Right renal pelvis (tissue), 4 donors: ENCODE measurements around the gene GSX1. TPM values are rescaled to one million over a fixed set of nuclear protein-coding genes. Genes with fewer than 3 reads are reported as not detected.
A peak's percentile ranks its signal among the peaks of the same experiment; 100 is the strongest.
"Not testable (repeated sequence)": the region's sequence is repeated elsewhere in the genome, so short reads cannot be mapped to it uniquely, and the experiment has no call there.

Experiments used
- DNase-seq, 4 donors: peaks; one replicate each; pipeline ENCODE4 v3.0.0-alpha.2; 2013; ENCODE audit warnings: low read depth in 4 of 4, low spot score in 3 of 4, missing footprints in 1 of 4
- polyA plus RNA-seq, 4 donors: library from polyadenylated mRNA; unstranded; fragments of 120-200 nt; gene quantifications; one replicate each; pipeline ENCODE4 v1.2.1, GENCODE V29; 2013; ENCODE audit not compliant: insufficient read length in 4 of 4

Gene GSX1
- polyA plus RNA-seq, 4 donors, result not detected

DNA sequence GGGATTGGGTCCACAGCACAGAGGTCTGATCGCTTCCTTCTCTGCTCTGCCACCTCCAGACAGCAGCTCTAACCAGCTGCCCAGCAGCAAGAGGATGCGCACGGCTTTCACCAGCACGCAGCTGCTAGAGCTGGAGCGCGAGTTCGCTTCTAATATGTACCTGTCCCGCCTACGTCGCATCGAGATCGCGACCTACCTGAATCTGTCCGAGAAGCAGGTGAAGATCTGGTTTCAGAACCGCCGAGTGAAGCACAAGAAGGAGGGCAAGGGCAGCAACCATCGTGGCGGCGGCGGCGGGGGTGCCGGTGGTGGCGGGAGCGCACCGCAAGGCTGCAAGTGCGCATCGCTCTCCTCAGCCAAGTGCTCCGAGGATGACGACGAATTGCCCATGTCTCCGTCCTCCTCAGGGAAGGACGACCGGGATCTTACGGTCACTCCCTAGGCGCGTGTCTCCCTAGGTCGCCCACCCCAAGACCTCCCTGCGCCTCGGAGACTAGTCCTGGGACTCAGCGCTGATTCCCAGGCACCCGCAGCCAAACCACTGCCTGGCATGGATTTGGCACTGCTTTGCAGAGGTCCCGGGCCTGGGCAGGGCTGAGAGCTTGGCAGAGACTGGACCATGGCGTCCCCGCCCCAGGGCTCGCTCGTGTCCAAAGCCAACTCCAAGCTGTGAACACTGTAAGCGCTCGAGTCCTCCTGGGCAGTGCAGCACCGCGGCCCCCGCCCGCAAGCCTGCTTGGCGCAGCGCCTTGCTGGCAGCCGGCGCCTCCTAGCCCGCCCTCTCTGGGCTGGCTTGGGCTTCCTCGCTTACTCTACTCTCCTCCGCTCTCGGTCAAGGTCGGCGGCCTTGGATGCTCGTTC is 1.5 kb downstream of the GSX1 start:
- no peak for DNase-seq

DNA sequence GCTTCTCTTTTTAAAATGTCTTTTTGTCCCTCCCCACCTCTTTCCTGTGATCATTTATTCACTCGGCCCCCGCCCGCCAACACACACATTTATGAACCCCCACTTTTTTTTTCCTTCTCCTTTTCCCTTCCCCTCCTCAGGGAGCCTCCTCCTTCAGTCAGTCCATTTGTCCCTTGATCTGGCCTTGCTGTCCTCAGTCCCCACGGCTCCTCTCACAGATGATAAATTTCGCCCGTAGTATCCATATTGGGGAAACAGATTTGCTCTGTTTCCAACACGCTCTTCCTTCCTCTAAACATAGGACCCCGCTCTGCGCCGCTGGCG is 2.0 kb downstream of the GSX1 start:
- no peak for DNase-seq

DNA sequence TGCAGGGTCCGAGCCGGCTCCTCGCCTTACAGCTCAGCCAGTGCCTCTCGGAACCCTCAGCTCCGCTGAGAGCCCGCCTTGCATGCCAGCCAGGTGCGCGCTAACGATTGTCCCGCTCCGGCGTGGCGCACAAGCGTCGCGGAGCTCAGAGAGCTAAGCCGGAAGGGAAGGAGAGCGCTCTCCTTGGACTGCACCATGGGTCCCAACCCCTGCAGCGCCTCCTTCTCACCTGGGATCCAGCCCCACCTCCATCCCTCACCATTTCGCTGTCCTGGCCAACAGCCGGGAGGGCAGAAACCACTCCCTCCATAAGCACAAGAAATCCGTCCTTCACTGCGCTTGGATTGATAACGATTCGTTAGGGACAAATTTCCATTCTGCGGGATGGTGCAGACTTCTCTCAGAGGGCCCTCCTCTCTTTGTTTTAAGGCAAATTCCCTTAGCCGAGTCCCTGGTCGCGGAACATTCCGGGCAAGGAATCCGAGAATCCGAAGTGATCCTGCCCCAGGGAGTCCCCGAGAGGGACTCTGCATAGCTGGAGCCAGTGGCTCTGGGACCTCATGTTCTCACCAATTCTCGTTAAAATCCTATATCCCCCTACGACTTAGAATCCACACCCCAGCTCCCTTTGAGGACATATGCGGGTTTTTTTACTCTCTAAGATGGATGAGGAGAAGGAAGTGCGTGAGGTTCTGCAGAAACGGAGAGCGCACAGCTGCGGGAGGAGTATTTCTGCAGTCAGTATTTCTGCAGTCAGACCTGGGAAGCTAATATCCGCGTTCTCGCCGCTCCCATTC is 2.8 kb downstream of the GSX1 start:
- DNase-seq, result no peak

DNA sequence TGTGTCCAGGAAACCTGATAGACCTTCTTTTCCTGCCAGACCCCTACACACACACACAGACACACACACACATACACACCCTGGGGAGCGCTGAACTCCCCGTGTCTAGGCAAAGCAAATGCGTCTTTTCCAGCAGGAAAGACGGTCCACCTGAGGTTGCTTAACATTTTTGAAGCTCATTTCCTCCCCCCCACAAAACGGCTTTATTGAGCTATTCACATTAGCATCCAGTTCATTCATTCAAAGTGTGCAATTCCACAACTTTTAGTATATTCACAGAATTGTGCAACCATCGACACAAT is 3.4 kb downstream of the GSX1 start:
- no peak for DNase-seq

DNA sequence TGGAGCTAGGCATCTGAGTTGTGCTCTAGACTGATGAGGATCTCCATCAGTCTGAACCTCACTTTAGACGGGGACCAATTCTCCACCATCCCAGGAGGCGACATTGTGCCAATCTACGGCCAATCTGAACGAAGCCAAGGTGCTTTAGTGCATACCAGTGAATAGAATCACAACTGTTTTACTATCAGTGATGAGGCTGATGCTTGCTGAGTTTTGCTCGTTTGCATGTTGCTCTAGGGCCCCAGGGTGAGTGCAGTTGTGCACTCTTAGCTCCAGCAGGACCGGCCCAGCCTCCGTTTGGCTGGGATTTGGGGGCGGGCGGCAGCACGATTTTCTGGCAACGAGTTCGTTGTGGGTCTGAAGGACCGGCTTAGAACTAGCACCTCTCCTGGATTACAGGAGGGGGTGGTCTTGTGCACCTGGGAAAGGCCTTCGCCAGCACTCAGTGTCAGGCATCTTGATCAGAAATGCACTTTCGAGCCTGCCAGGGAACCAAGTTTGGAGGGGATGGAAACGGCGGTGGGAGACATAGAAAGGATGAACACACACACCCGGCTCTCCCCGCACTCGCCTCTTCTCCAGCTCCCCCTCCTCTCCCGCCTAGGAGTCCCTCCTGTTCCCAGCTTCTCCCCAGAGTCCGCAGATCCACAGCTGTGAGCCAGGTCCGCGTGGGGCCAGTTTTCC is 4.4 kb downstream of the GSX1 start:
- no peak for DNase-seq

DNA sequence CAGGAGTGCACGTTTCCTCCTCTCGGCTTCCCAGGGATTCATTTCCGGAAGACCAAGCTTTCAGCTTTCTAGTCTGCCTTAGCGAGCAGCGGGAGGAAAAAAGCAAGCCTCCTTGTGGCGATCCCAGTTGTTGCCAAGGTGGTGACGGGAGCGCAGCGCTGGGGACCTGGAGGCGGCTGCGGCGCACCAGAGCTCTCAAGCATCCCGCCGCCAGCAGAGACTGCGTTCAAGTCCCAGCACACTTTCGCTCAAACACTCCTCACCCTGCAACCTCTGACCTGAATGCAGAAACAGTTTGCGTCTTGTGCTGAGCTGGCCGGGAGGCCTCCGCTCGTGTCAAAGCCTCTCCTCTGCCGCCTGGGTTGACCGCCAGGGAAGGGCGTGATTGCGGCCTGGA is 4.9 kb downstream of the GSX1 start:
- DNase-seq, result peak in 1 of 4 donors; percentile 16

DNA sequence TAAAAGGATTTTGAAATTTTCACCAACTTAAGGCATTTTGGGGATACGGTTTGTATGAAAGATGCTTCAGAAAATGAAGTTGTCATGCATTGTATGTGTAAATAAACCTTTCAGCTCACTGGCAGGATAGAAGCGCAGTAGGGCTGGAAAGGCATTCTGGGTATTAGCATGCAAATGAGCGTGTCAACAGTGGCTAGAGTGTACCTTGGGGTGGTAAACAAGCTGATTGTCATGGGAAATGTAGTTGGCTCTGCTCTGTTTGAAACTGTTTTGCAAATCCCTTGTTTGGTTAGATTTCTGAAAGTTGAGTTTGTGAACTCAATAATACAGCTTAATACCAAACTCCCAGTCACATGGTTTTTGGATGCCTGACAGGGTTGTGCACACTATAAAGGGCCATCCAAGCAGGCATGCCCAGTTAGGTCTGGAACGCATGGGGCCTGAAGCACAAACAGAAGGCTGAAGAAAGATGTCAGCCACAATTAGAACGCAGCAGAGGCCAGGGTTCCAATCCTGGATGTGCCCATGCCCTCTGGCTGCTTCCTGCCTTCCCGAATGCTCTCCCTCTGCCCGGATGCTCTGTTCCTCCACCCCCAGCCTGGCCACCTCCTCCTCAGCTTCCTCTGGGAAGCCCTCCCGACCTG is 14.6 kb downstream of the GSX1 start:
- DNase-seq, result no peak

DNA sequence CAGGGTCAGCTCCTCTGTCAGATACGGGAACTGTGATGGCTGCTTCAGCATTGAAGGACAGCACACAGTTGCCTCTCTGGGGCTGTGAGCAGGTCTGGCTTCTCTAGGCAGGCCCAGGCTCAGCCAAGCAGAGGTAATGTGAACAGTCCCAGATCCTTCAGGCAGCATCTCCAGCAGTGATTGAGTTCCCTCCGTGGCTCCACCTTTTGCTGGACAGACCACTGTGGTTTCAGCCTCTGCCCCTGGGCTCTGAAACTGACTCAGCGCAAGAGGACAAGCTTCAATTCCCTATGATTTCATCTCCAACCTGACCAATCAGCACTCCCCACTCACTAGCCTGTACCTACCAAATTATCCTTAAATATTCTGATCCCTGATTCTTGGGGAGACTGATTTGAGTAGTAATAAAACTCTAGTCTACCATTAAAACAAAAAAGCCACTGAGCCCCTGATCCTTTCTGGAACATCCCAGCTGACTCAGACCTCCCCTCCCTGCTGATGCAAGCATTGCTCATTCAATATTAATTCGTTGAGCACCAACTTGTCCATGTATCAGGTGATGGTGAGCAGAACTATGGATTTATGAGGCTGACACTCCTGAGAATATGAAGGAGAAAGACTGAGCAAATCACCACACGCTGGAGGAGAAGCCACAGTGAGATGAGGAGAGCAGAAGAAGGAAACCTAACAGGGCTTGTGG is 16.7 kb downstream of the GSX1 start:
- DNase-seq, result no peak

DNA sequence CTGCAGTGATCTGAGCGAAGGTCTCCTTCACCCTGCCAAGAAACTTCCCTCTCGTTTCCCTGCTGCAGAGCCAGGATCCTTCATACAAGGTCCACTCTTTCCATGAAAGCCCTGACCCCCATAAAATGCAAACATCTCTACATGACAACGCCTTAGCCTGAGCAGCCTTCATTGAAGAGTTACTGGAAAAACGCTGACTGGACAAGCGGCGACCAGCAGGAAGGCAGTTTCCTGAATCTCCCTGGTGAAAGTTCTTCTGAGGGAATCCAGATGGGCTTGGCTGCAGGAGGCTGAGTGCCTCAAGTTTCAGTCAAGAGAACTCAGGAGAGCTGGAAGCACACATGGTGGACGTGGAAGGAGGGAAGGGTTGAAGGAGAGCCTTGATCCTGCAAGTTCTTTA is 17.7 kb downstream of the GSX1 start:
- DNase-seq, result no peak

DNA sequence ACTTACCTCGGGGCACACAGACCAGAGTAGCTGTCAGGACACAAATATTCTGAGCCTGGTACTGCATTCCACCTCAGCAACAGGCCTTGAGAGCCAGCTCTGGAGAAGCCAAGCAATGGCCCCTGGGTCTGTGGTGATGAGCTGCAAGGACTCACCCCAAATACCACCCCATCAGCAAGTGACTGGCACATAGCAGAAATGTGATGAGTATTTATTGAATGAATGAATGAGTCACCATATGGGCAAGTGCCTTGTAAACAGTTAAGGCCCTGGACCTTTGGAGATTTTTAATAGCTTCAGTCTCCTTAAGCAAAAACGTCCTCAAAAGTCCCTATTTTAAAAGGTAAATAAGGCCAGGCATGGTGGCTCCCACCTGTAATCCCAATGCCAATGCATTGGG is 18.2 kb downstream of the GSX1 start:
- no peak for DNase-seq

DNA sequence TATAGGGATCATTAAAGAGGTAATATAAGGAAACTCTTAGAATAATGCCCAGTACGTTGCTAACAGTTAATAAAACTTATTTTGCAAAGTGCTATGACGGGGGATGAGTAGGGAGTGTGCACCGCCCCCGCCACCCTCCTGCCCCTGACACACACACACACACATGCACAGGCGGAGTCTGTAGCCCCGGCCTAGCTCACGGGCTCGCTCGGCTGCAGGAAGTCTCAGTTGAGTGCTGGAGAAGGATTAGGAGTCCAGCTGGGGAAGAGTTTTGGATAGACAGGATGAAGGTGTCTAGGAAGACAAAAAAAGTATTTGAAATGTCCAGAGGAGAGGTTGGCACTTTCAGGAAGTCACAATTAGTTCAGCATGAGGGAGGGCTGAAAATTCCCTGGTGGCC is 21.5 kb downstream of the GSX1 start:
- DNase-seq, result no peak

DNA sequence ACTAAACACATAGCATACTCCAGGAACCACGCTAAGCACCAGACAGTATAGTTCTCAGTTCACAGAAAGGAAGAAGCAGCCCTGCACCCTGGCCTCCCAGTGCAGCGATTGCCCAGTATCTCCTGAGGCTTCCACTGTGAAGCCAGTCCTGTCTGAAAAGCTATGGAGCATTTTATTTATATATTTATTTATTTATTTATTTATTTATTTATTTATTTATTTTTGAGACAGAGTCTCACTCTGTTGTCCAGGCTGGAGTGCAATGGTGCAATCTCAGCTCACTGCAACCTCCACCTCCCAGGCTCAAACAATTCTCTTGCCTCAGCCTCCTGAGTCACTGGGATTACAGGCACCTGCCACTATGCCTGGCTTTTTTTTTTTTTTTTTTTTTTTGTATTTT is 25.5 kb downstream of the GSX1 start:
- not testable (repeated sequence) for DNase-seq

DNA sequence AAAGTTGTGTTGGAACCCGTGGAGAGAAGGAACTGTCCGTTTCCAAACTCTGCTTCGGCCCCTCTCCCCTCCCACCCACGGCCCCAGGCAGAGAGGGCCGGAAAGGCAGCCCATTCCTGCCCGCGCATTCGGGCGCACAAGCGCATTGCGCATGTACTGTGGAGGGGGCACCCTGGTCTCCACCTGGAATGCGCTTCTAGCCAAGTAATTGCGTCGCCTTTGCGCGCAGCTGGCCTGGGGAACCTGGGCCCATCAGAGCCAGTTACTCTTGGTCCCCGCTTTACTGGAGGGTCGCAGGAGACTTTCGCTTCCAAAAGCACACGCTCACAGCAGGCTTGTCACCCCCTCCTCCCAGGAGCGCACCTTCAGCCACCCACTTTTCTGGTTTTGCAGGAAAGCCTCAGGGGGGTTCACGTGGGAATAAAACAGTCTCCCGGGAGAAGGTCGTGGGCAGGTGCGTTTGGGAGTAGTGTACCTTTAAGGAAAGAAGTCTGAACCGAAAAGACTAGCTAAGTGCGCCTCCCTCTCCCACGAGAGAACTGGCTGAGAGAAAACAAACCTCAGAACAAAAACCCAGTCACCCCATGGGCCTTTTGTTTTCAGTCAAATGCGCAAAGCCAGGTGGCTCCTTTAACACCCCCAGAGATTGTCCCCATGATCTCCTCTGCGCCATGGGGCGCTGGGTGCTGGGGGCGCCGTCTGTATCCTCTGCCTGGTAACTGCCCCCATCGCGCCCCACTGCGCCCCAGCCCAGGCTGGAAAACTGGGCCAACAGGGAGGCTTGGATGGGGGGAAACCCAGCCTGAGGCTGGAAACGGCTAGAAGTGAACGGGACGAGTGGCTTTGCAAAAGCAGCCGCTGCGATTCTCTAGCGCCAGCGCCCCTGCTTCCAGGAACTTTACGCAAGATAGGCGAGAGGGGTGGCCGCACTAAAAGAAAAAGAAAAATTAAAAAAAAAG is 28.5 kb downstream of the GSX1 start:
- DNase-seq, result no peak

DNA sequence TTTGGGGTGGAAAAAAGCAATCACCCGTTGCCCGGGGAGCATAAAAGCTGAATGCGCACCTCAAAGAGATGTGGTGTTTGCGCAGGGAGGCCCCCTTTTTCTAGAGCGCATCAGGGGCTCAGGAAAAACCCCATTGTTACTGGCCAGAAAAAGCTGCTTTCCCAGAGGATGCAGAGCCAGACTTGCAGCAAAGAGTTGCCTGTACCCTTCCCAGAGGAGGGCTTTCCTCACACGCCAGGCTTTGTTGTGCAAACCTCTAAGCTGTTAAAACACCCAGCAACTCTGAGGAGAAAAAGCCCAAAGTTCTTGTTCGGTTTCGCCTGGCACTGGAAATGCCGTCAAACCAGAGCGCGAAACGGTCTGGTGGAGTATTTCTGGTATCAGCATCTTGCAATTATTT is 29.3 kb downstream of the GSX1 start:
- no peak for DNase-seq

DNA sequence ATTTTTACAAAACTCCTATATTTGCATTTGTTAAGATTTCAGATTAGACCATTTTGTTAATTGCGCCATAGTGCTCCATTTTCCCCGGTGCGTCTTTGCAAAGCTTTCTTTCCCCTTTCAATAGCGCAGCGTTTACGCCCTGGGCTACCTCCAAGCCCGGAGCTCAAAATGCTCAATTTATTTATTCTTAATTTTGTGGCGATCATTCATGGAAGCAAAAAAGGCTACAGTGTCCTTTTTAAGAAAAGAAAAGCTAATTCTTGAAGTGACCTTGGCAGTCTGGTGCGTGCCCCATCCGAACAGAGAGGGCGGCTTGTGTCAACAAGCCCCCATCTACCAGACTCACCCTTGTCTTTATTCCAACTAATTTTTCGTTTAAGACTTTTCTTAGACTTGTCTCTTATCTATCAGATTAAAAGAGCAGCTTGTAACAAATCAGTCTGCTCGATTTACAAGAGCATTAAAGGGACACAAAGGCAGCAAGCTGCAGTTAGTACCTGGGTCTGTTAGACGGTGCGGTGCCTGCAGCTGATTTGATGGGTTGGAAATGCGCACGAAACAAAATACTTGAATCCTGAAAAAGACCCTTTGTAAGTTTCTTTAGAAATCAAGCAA is 30.1 kb downstream of the GSX1 start:
- DNase-seq, result no peak

DNA sequence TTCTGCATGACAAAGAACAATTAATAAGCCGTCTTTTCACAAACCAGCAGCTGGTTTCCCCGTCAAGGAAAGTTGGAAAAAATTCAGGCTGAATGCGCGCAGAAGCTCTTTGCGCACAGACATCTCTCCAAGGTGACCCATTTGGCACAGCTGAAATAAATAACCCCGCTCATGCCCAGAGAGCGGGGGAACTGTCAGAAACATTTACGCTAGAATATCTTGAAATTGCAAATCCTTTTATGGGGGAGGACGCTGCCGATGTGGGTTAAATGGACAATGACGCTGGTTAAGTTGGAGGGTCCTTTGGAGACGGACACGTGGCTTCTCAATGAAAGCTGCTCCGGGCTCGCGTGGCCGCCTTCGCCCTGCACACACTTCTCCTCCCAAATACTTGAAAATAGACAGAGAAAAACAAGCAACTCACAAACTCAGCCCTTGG is 30.6 kb downstream of the GSX1 start:
- no peak for DNase-seq

DNA sequence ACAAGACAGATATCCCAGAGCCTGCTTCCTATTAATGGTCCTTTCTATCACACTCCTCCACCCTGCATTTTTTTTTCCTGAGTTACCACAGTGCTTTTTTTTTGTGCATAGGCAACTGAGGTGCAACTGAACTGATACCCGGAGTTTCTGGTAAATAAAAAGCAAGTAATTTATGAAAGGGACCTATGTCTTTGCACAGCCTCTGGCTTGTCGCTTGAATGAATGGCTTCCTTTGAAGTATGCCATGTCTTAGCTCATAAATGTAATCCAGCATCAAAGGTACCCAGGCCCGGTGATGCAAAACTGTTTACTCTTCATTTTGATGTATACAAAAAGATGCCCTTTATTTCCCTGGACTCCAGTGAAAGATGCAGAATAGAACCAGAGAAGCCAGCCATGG is 31.8 kb downstream of the GSX1 start:
- no peak for DNase-seq

DNA sequence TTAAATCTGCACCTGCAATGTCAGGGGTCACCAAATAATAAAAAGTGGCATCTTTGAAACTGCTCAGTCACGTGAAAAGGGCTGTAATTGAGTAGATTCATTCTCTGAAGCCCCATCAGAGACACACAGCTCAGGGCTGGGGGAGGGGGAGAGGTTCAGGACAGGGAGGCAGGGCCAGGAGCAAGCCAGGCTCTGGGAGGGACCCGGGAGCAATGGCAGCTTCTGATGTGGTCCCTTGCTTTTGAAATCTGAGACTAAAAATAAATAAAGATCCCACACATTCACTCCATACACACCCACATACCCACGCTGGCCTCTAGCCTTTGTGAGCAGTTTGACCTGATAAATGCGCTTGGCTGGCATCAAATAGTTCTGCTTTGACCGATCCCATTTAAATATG is 32.8 kb downstream of the GSX1 start:
- peak in 1 of 4 donors; percentile 20 for DNase-seq
